HG03097 (cell line): ENCODE data around the gene HDAC4.

ENCODE experiments used
- ATAC-seq: cut with Tn5 transposase; IDR thresholded peaks from one replicate; pipeline ENCODE4 v1.9.1; 2021; ENCODE audit not compliant: unreplicated experiment, low FRiP score

HDAC4 gene

GRCh38 chr2:239299218-239299939, 101.4 kb downstream of the HDAC4 start:
- no peak for ATAC-seq

DNA sequence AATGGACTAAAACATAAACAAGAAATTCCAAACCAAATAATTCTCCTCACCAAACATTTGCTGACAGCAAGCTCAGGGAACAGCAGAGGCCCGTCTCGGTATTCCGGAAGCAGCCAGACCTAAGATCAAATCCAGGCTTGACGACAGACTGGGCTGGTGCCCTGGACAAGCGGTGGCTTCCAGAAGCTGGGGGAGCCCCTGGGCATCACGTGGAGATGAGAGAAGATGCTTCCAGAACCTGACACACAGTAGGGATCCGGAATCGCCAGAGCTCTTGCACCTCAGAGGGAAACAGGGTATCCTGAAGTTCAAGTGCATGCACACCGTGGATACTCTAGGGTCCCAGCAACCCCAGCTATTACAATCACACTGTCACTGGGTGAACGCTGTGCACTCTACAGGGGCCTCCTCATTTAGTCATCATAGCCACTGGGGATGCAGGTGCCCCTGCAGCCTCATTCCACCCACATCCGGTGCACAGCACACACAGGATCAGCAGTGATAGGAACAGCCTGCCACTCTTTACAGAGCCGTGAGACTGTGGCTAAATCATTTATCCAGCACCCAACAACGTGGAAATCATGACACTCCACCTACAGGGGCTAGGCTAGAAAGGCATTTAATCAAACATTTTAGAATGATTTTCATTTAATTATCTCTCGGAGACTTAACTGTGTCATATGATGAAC, 102.6 kb downstream of the HDAC4 start:
- ATAC-seq, result no peak

DNA sequence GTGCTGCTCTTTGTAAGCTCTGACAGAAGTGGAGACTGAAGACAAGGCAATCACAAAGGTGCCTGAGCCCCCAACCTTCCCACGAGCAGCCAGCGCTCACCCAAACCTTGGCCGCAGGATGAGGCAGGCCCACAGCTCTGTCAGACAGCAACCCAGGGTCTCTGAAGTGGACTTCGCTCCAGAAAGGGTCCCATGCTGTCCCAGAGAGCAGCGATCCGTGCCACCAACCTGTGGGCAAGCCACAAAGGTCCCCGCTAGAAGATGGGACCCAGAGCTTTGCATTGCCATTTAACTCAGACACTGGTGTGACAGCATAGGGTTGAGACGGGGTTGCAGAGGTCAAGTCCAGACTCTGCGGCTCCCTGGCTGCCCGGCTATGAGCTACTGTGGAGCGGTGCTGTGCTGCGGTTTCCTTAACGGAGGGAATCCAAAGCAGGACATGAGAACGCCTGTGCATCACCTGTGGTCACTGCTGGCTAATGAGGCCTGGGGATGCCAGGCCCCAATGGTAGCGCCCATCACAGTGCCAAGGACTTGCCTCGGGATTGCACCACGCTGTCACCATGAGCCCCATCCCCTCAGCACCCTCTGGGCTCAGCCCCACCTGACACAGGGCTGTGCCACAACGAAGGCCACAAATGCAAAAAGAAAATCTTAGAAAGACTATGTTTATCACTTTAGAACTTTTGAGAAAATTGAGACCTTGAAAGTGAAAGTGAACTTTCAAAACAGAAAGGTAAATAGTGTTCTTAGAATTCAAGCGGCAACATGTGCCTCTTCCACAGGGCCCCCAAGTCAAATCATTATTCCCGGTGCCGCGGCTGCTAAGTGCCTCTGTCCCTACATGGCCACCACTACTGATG, 103.4 kb downstream of the HDAC4 start:
- no peak for ATAC-seq

GRCh38 chr2:239296020-239296932, 104.5 kb downstream of the HDAC4 start:
- ATAC-seq, result no peak

DNA sequence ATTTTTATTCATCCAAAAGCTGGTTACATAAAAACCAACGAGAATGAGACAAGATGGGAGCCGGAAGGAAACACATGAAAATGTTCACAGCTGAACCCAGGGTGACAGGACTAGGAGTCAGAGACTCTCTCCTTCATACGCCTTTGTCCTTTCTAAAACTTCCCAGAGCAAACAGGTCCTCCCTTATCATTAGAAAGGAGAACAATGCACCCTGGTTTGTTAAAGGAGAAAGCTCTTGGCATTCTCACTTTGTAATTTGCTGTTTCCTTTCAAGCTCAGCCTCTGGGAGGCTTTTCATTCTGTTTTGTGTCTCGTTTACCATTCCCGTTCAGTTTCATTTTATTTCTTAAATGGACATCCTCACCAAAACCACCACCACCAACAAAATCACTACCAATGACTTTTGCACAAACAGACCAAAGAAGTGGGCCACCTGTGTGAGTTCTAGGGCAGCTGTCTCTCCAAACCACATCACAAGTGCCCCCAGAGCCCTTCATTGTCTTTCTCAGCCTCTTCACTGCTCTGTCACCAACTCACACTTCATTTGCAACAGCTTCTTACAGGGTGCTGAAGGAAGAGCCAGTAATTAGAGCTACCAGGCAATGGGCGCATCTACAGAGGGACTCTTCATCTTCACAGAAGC, 105.3 kb downstream of the HDAC4 start:
- ATAC-seq, result no peak

DNA sequence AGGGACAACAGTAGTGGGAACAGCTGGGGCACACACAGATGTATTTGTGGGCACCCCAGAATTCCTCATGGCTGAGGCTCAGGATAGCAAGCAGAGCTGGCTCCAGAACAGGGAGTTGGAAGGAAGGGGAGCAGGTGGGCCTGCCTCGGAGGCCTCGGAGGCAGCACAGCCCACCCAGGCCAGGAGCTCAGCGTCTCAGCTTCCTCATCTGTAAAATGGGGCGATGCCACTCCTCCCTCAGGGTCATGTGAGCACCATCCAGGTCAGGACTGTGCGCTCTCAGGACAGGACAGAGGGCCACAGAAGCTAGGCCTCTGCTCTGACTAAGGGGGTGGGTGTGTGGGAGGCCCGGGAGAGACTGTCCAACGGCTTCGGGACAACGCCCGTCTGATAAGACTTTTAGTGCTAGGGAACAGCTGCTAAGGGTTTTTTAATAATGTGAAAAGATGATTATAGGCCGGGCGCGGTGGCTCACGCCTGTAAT, 106.2 kb downstream of the HDAC4 start:
- ATAC-seq, result no peak

DNA sequence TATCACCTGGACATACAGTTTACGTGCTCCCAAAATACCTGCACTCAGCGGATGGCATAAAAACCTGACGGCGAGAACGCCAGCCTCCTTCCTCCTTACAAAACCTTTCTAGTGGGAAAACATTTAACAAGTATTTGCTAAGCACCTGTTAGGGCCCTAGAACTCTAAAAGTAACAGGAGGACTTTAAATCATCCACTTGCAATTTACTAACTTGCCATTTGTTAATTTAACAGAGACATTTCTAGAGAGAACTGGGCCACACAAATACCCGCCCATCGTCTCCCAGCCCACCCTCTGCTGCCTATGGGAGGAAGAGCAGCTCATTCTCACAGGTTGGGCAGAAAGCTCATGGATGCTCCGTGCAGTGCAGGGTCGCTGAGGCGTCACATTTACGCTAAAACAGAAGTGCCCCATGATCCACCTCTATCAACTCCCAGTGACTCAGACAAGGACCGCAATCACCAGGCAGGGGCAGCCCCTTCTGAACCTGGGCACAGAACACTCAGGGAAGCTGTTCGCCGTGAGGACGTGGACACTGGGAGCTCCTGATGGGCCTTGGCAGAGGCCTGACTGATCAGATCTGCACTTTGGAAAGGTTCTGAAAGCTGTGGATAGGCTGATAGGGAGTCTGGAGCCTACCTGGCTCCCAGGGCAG, 106.9 kb downstream of the HDAC4 start:
- no peak for ATAC-seq

DNA sequence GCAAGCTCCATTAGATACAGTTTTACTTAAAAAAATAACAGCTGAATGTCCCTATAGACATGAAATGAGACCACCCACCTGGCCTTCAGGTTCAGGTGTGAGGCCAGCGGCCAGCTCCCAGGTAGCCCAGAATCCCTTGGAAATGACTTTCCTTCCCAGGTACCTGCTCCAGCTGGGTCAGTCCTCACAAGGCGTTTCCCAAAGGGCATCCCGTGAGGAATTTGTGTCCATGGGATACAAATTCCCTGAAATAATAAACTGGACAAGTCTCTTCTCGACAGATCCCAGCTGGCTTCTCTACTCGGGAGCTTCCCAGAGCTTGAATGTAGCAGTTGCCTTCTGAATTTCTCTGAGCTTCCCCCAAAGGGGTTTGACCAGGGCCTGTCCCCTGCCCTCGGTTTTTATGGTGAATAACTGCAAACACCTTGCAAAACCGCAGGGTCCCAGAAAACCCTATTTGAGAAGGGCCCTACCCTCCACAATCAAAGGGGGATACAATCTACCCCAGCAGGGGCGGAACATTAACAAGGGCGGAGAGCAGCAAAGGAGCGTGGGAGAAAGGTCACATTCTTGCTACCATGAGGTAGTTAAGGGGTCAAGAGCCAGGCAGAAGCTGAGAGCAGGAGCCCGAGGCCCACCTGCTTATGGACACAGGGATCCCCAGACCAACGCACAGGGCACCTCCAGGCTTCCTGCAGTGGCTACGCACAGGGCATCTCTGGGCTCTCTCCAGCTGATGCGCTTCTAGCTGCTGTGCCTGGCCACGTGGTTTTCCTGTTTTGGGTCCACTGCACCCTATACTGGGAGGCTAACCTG, 107.7 kb downstream of the HDAC4 start:
- no peak for ATAC-seq

GRCh38 chr2:239292531-239292930, 108.3 kb downstream of the HDAC4 start:
- no peak for ATAC-seq

GRCh38 chr2:239291475-239292350, 109.1 kb downstream of the HDAC4 start:
- ATAC-seq, result no peak

- no peak for ATAC-seq
Measured at GRCh38 chr2:239290618-239291474, 110.0 kb downstream of the HDAC4 start.

DNA sequence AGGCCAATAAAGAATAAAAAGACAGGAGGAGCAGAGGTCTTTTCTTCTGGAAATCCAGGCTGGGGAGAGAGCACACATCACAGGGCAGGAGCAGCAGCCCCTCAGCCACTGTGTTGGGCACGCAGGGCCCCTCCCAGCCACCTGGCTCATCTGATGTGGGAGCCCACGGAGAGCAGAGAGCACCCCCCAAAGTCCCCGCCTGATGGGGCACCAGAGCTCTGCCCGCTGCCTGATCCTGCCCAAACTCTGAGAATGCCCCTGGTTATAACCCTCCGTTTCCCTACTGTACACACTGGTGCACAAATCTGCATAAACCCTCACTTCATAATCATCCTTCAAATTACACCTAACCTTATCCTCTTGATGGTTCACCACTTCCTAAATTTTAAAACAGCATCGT, 111.3 kb downstream of the HDAC4 start:
- ATAC-seq, result no peak

DNA sequence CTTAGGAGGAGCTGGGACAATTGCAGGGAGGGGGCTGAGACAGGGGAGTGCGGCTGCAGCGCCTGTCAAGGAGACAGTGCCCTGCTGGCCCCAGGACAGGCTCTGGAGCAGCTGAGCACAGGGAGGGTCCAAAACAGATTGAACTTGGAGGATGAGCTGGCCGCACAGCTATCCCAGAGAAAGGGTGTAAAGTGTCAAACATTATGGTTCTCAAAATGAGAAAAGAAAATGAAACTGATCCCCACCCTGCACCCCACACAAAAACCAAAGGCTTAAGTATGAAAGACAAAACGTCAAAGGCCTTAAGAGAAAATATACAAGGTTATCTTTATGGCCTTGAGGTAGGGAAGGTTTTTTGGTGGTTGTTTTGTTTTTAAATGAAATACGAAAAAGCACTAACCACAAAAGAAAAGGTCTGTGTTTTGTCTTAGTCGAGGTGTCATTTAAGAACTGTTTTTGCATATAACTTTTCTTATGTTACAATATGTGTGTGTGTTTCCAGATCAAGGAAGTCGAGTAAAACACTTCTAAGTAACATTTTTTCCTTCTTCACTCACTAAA, 111.8 kb downstream of the HDAC4 start:
- peak; percentile 49 for ATAC-seq

DNA sequence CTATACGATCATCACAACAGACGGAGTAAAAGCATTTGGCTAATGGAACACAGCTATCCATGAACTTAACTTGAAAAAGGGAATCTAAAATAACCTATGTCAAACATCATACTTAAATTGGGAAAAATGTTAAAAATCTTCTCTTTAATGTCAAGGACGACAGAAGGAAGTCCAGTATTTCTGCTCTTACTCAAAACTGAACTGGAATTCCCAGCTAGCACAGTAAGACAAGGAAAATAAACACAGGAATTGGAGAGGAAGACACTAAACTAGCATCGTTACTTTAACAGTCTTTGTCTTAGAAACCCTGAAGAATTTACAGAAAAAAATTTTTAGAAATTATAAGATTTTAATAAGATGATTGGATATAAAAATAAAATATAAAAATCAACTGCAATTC, 112.6 kb downstream of the HDAC4 start:
- ATAC-seq, result no peak

DNA sequence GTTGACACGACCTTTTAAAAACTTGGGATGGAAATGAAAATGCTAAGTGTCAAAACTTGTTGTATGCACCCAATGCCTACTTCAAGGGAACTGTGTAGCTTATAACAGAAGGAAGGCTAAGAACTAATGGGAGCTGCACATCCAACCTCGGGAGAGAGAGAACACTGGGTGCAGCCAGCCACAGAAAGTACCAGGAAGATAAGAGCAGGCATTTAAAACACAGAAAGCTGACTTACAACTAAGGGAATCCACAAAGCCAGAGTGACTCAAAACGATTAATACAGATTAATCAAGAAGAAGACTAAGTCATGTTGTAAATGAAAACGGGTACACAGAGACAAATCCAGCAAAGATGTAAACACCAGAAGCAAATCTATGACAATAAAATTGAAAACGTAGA, 113.4 kb downstream of the HDAC4 start:
- ATAC-seq, result no peak

- ATAC-seq, result no peak
Measured at GRCh38 chr2:239286901-239287300, 113.9 kb downstream of the HDAC4 start.
